Measurements from ENCODE around the gene SPTBN1.

DNA sequence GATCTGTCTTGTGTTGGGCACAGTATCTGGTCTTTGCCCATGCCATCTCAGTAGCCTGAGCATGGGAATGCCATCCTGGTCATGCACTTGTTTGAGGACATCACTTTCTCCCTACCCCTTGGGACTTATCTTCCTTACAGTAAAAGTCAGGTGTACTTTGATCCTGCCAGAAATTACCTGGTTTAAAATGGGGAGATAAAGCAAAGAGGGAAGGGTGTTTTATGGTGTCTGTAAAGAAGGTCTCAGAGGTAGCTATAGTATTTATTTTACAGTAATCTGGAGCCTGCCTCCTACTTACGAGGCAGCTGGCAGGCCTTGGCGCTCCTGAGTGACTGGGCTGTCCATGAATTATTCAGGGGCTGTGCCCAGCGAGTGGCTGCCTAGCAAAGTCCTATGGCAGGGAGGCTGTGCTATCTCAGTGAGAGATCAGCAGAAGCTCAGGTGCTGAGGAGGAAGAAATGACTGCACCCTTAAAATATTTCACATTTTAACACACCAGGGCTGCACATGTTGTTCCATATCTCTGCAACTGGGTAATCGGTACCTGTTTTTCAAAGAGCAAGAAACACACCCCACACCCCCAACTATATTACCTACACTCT is 93.9 kb downstream of the SPTBN1 start:
- TF ChIP-seq, protein P1, sequence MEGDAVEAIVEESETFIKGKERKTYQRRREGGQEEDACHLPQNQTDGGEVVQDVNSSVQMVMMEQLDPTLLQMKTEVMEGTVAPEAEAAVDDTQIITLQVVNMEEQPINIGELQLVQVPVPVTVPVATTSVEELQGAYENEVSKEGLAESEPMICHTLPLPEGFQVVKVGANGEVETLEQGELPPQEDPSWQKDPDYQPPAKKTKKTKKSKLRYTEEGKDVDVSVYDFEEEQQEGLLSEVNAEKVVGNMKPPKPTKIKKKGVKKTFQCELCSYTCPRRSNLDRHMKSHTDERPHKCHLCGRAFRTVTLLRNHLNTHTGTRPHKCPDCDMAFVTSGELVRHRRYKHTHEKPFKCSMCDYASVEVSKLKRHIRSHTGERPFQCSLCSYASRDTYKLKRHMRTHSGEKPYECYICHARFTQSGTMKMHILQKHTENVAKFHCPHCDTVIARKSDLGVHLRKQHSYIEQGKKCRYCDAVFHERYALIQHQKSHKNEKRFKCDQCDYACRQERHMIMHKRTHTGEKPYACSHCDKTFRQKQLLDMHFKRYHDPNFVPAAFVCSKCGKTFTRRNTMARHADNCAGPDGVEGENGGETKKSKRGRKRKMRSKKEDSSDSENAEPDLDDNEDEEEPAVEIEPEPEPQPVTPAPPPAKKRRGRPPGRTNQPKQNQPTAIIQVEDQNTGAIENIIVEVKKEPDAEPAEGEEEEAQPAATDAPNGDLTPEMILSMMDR (IDR thresholded peaks at IDR 0.05) = no peak
- TF ChIP-seq POLR2A (IDR thresholded peaks at IDR 0.05) (no peak), EP300 (IDR thresholded peaks at IDR 0.05) (no peak)

All from ovary (tissue), 3 donors.